Uterus (tissue), 4 donors: ENCODE measurements around the gene WDR81. TPM values are rescaled to one million over a fixed set of nuclear protein-coding genes. Genes with fewer than 3 reads are reported as not detected.
A peak's percentile ranks its signal among the peaks of the same experiment; 100 is the strongest.

ENCODE experiments used
- DNase-seq, 2 donors: peaks; one replicate each; pipeline ENCODE4 v3.0.0-alpha.2; 2019 to 2020
- H3K27ac ChIP-seq, 2 donors: fragments of 200-600 bp; sonication (generic); 1 replicate in 1 of 2; 2 replicates in 1 of 2; pipeline ENCODE4 v1.5.1; 2016 to 2018
- H3K27me3 ChIP-seq, 2 donors: fragments of 200-600 bp; sonication (generic); one replicate each; pipeline ENCODE4 v1.5.1; 2018 to 2019; ENCODE audit warnings: control low read depth in 1 of 2
- H3K36me3 ChIP-seq, 2 donors: fragments of 200-600 bp; sonication (generic); one replicate each; pipeline ENCODE4 v1.5.1; 2019; ENCODE audit warnings: control low read depth in 1 of 2
- H3K4me1 ChIP-seq, 2 donors: fragments of 200-600 bp; sonication (generic); one replicate each; pipeline ENCODE4 v1.5.1; 2018 to 2019; ENCODE audit warnings: control low read depth in 1 of 2
- H3K4me3 ChIP-seq, 2 donors: fragments of 200-600 bp; sonication (generic); 1 replicate in 1 of 2; 2 replicates in 1 of 2; pipeline ENCODE4 v1.5.1; 2018 to 2019; ENCODE audit warnings: mild to moderate bottlenecking in 1 of 2
- H3K9me3 ChIP-seq, 2 donors: fragments of 200-600 bp; sonication (generic); one replicate each; pipeline ENCODE4 v1.5.1; 2019; ENCODE audit warnings: control low read depth in 1 of 2
- CTCF ChIP-seq, 4 experiments: fragments of 200-600 bp in 2 of 4; fragments of 450-650 bp in 2 of 4; sonication (generic) in 2 of 4; IDR thresholded peaks; one replicate each; pipeline ENCODE4 v1.5.1; 2016 to 2019; ENCODE audit warnings: antibody characterized with exemption in 4 of 4, mild to moderate bottlenecking in 2 of 4, moderate library complexity in 1 of 4
- POLR2A ChIP-seq, 2 donors: fragments of 450-650 bp; IDR thresholded peaks; one replicate each; pipeline ENCODE4 v1.6.1; 2016; ENCODE audit warnings: antibody characterized with exemption in 2 of 2, mild to moderate bottlenecking in 1 of 2, moderate library complexity in 1 of 2
- intact Hi-C: fragments of 100-400 bp; cut with DNase I; formaldehyde crosslinking; loops from one replicate; pipeline ENCODE4 v1.15.1; 2023; ENCODE audit warnings: low total_unique reads
- total RNA-seq, 4 donors: library from RNA; depleted of rRNA in 3 of 4; stranded (reverse); fragments of >200 nt in 3 of 4; gene quantifications; one replicate each; pipeline versions ENCODE4 v1.1.0 to v1.2.4, GENCODE V29; 2014 to 2023
- donor health status: DM: yes; HTN: yes; CAD: no.

WDR81 gene
- total RNA-seq, 4 donors from 2014 or later = 23.6 to 40.7 (median 29.9) TPM

- no peak overlapping the region for H3K4me3 ChIP-seq
- no peaks in the 10 kb centered on the region for H3K4me1 ChIP-seq
- no peaks in the 10 kb centered on the region for H3K9me3 ChIP-seq
- intact Hi-C loops = no loop called here
- H3K36me3 ChIP-seq = no peaks in the 10 kb centered on the region
- peak; percentile 57 to 65 for DNase-seq
- no peak for TF ChIP-seq POLR2A (IDR thresholded peaks at IDR 0.05)
- TF ChIP-seq CTCF (IDR thresholded peaks at IDR 0.05) = no peak
- no peaks in the 10 kb centered on the region for H3K27me3 ChIP-seq
- H3K27ac ChIP-seq = peak overlapping the region; percentile 26 to 68
These were observed 49.2 kb downstream of the WDR81 start for GRCh38 chr17:1773696-1774181.

GRCh38 chr17:1774390-1775176, 50.1 kb downstream of the WDR81 start:
- no peaks in the 10 kb centered on the region for H3K36me3 ChIP-seq
- no peaks in the 10 kb centered on the region for H3K9me3 ChIP-seq
- no peak for TF ChIP-seq CTCF (IDR thresholded peaks at IDR 0.05)
- no peak for TF ChIP-seq POLR2A (IDR thresholded peaks at IDR 0.05)
- no peak overlapping the region for H3K4me3 ChIP-seq
- H3K27me3 ChIP-seq = no peaks in the 10 kb centered on the region
- no peaks in the 10 kb centered on the region for H3K4me1 ChIP-seq
- no peak for DNase-seq
- peak overlapping the region; percentile 26 to 68 for H3K27ac ChIP-seq
- intact Hi-C loops = no loop called here

GRCh38 chr17:1776328-1776727, 51.8 kb downstream of the WDR81 start:
- no peak for TF ChIP-seq POLR2A (IDR thresholded peaks at IDR 0.05)
- TF ChIP-seq CTCF (IDR thresholded peaks at IDR 0.05) = no peak
- no peaks in the 10 kb centered on the region for H3K4me1 ChIP-seq
- no peak for DNase-seq
- H3K27me3 ChIP-seq = no peaks in the 10 kb centered on the region
- H3K27ac ChIP-seq = no peak overlapping the region
- no peaks in the 10 kb centered on the region for H3K9me3 ChIP-seq
- intact Hi-C loops = no loop called here
- H3K36me3 ChIP-seq = no peaks in the 10 kb centered on the region
- H3K4me3 ChIP-seq = no peak overlapping the region

- Histone ChIP-seq H3K9me3 (no peaks in the 10 kb centered on the region), H3K27me3 (no peaks in the 10 kb centered on the region), H3K4me1 (no peaks in the 10 kb centered on the region), H3K36me3 (no peaks in the 10 kb centered on the region), H3K27ac (no peak overlapping the region), H3K4me3 (no peak overlapping the region)
- TF ChIP-seq POLR2A (IDR thresholded peaks at IDR 0.05) (no peak), CTCF (IDR thresholded peaks at IDR 0.05) (no peak)
- intact Hi-C loops = no loop called here
- no peak for DNase-seq
These were observed 52.4 kb downstream of the WDR81 start for GRCh38 chr17:1776857-1777256.

- Histone ChIP-seq H3K4me3 (no peak overlapping the region), H3K27me3 (no peaks in the 10 kb centered on the region), H3K27ac (peak overlapping the region; percentile 89 to 97), H3K36me3 (no peaks in the 10 kb centered on the region), H3K9me3 (no peaks in the 10 kb centered on the region), H3K4me1 (peaks cover 8% of the 10 kb centered on the region in 2 donors)
- peak; percentile 88 to 91 for DNase-seq
- TF ChIP-seq CTCF (IDR thresholded peaks at IDR 0.05) (no peak), POLR2A (IDR thresholded peaks at IDR 0.05) (peak in 1 of 2 donors; percentile 7)
- intact Hi-C loops = loop anchor here (5.0 kb wide), 1 partner anchor 57 kb away; the partner anchor contains the start of gene WDR81
These were observed 55.1 kb downstream of the WDR81 start for GRCh38 chr17:1779571-1780131.
